Epithelial cell of esophagus (primary cell): Measurements from ENCODE around the gene PCBP2.
"Not testable (repeated sequence)": the region's sequence is repeated elsewhere in the genome, so short reads cannot be mapped to it uniquely, and the experiment has no call there.

Source experiments
- DNase-seq: peaks from one replicate; pipeline ENCODE4 v3.0.0; 2010; ENCODE audit warnings: low read depth
- H3K4me3 ChIP-seq: 2 replicates; pipeline ENCODE4 v1.5.1; 2011; ENCODE audit warnings: mild to moderate bottlenecking, low read length, control low read depth
- TF ChIP-seq, protein P1 (sequence below): IDR thresholded peaks from 2 replicates; pipeline ENCODE4 v1.5.1; 2011; ENCODE audit warnings: low read depth, mild to moderate bottlenecking, low read length, control low read depth, inconsistent platforms; ENCODE audit not compliant: insufficient read depth; ENCODE audit errors: missing control alignments

The PCBP2 gene

GRCh38 chr12:53478865-53479264 is 27.0 kb downstream of the PCBP2 start:
- no peak overlapping the region for H3K4me3 ChIP-seq
- DNase-seq = no peak
- TF ChIP-seq, protein P1, sequence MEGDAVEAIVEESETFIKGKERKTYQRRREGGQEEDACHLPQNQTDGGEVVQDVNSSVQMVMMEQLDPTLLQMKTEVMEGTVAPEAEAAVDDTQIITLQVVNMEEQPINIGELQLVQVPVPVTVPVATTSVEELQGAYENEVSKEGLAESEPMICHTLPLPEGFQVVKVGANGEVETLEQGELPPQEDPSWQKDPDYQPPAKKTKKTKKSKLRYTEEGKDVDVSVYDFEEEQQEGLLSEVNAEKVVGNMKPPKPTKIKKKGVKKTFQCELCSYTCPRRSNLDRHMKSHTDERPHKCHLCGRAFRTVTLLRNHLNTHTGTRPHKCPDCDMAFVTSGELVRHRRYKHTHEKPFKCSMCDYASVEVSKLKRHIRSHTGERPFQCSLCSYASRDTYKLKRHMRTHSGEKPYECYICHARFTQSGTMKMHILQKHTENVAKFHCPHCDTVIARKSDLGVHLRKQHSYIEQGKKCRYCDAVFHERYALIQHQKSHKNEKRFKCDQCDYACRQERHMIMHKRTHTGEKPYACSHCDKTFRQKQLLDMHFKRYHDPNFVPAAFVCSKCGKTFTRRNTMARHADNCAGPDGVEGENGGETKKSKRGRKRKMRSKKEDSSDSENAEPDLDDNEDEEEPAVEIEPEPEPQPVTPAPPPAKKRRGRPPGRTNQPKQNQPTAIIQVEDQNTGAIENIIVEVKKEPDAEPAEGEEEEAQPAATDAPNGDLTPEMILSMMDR = no peak

GRCh38 chr12:53479331-53479730 is 27.4 kb downstream of the PCBP2 start:
- TF ChIP-seq, protein P1 = no peak
- no peak overlapping the region for H3K4me3 ChIP-seq
- no peak for DNase-seq

GRCh38 chr12:53480491-53481442 is 28.9 kb downstream of the PCBP2 start:
- TF ChIP-seq, protein P1 = no peak
- no peak for DNase-seq
- no peak overlapping the region for H3K4me3 ChIP-seq

DNA sequence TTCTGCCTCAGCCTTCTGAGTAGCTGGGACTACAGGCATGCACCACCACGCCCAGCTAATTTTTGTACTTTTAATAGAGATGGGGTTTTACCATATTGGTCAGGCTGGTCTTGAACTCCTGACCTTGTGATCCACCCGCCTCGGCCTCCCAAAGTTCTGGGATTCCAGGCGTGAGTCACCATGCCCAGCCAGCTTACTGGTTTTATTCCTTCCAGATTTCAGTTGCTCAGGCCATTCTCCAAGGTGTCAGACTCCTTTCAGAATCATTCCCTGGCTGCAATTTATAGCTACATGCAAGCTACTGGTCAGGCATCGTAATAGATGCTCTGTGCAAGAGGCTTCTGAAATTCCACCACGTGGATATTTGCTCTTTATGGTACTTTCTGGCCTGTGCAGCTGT is 29.6 kb downstream of the PCBP2 start:
- DNase-seq, H3K4me3 ChIP-seq: not testable (repeated sequence)

DNA sequence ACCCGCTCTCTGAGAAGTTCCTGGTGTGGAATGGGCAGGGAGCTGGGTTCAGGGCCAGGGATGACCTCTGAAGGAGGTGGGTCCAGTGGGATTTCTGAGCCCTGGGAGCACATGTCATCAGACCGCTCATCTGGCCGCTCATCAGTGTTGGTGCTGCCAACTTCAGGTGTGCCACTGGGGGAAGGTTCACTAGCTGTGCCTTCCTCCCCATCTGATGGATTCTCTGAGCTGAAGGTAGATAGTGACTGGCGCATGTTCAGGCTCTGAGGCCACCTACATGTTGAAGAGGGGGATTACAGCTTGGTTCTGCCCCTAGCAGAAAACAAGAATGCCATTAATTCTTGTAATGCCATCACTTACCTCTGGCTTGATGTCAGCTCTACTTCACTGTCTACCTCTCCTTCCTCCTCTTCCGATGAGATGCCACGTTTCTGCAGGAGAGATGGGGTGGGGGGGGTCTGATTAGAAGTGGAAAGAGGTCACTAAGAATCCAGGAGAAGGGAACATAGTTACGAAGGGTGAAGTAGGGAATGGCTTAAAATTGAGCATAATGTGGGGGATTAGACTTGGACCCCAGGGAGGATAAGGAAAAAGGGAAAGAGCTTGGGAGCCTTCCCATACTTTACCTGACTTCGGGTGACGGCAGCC is 30.2 kb downstream of the PCBP2 start:
- TF ChIP-seq, protein P1 = peak; percentile 14
- no peak overlapping the region for H3K4me3 ChIP-seq
- DNase-seq = peak; percentile 37

DNA sequence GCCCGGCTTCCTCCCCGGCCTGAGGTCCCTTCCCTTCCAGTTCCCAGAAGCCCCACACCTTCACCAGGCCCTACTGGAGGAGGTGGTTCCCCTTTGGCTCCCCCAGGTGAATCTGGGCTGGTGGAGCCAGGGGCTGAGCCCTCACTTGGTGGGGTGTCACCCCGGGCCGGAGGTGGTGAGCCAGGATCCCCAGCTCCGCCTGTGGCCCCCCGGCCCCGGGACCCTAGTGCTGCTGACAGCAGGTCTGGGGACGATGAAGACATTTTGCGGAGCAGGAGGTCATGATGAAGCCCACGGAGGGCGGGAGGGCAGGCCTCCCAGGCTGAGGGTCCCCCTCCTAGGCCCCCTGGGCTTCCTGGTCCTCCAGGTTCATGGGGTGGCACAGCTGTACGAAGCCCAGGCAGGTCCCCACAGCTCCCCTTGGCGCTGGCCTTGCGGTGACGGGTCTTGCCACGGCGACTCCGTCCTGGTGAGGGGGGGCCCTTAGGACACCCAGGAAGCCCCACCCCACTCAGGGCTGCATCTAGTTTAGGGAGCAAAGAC is 30.8 kb downstream of the PCBP2 start:
- DNase-seq = no peak
- no peak overlapping the region for H3K4me3 ChIP-seq
- TF ChIP-seq, protein P1 = no peak

- TF ChIP-seq, protein P1 = no peak
- DNase-seq = no peak
- H3K4me3 ChIP-seq = no peak overlapping the region
Observed at GRCh38 chr12:53483225-53483978, 31.5 kb downstream of the PCBP2 start.
